IMR-90 (cell line): ENCODE results near the gene PCBD1. TPM values are rescaled to one million over a fixed set of nuclear protein-coding genes. Genes with fewer than 3 reads are reported as not detected.

Experiments
- ATAC-seq: fragments of 200-7000 bp; cut with Tn5 transposase; 2 replicates; pipeline ENCODE4 v1.9.1; 2020; ENCODE audit warnings: low read depth, mild to moderate bottlenecking, moderate library complexity
- BruUV-seq: library from RNA; stranded (reverse); fragments of 400-500 nt; replicated peaks from 2 replicates; lab custom pipeline; 2021; lab: Mats Ljungman, UMichigan
- CTCF ChIA-PET: fragments of 300-600 bp; formaldehyde crosslinking; extraction: SDS; loops from one replicate; lab custom pipeline; 2021; ENCODE audit warnings: antibody characterized with exemption; lab: Yijun Ruan, JAX
- POLR2A ChIA-PET: fragments of 300-600 bp; sonication (Branson Sonifier 250); formaldehyde crosslinking; loops from one replicate; lab custom pipeline; 2022; ENCODE audit warnings: antibody characterized with exemption; ENCODE audit not compliant: unreplicated experiment; lab: Charles Lee
- DNase-seq: peaks from one replicate; pipeline ENCODE4 v3.0.0; 2013
- H2AFZ ChIP-seq: replicated peaks from 2 replicates; pipeline ENCODE3; 2013; ENCODE audit warnings: low read length, mild to moderate bottlenecking; ENCODE audit not compliant: poor library complexity
- H2AK5ac ChIP-seq: 2 replicates; pipeline ENCODE4 v1.6.1; 2013; ENCODE audit warnings: low read depth, low read length, inconsistent platforms
- H2AK9ac ChIP-seq: replicated peaks from 2 replicates; pipeline ENCODE3; 2013; ENCODE audit warnings: mild to moderate bottlenecking, low read depth, low read length, moderate library complexity; ENCODE audit not compliant: poor library complexity
- H2BK120ac ChIP-seq: 2 replicates; pipeline ENCODE4 v1.6.1; 2013; ENCODE audit warnings: low read depth, low read length, inconsistent platforms
- H2BK15ac ChIP-seq: 3 replicates; pipeline ENCODE4 v1.6.1; 2013; ENCODE audit warnings: low read depth, low read length, inconsistent platforms
- H2BK20ac ChIP-seq: 2 replicates; pipeline ENCODE4 v1.6.1; 2013; ENCODE audit warnings: low read depth, mild to moderate bottlenecking, inconsistent platforms, low read length, moderate library complexity
- H2BK5ac ChIP-seq: 2 replicates; pipeline ENCODE4 v1.6.1; 2013; ENCODE audit warnings: mild to moderate bottlenecking, low read depth, low read length, inconsistent platforms; ENCODE audit not compliant: poor library complexity, severe bottlenecking
- H3K14ac ChIP-seq: replicated peaks from 2 replicates; pipeline ENCODE4 v1.6.1; 2013; ENCODE audit warnings: low read depth, low read length, inconsistent platforms
- H3K18ac ChIP-seq: 2 replicates; pipeline ENCODE4 v1.6.1; 2013; ENCODE audit warnings: low read depth, low read length, control low read depth
- H3K23ac ChIP-seq: 2 replicates; pipeline ENCODE4 v1.6.1; 2013; ENCODE audit warnings: low read depth, low read length, inconsistent platforms
- H3K27ac ChIP-seq: 2 replicates; pipeline ENCODE4 v1.5.1; 2013; ENCODE audit warnings: mild to moderate bottlenecking, control low read depth, low read length; ENCODE audit not compliant: insufficient read depth
- H3K27me3 ChIP-seq: 2 replicates; pipeline ENCODE4 v1.6.1; 2013; ENCODE audit warnings: low read length; ENCODE audit not compliant: control insufficient read depth, insufficient read depth
- H3K36me3 ChIP-seq: 2 replicates; pipeline ENCODE4 v1.6.1; 2013; ENCODE audit warnings: low read length, mixed read lengths; ENCODE audit not compliant: control insufficient read depth, insufficient read depth
- H3K4ac ChIP-seq: 2 replicates; pipeline ENCODE4 v1.6.1; 2013; ENCODE audit warnings: low read depth, low read length, inconsistent platforms
- H3K4me1 ChIP-seq: 2 replicates; pipeline ENCODE4 v1.6.1; 2013; ENCODE audit warnings: low read length, mixed read lengths; ENCODE audit not compliant: control insufficient read depth, insufficient read depth
- H3K4me2 ChIP-seq: 2 replicates; pipeline ENCODE4 v1.6.1; 2013; ENCODE audit warnings: low read depth, mild to moderate bottlenecking, control low read depth, low read length, moderate library complexity
- H3K4me3 ChIP-seq: 2 replicates; pipeline ENCODE4 v1.5.1; 2013; ENCODE audit warnings: low read depth, mild to moderate bottlenecking, control low read depth, low read length, moderate library complexity; ENCODE audit not compliant: insufficient read depth
- H3K56ac ChIP-seq: 2 replicates; pipeline ENCODE4 v1.6.1; 2013; ENCODE audit warnings: low read length, inconsistent platforms; ENCODE audit not compliant: insufficient read depth; ENCODE audit errors: extremely low read depth
- H3K79me1 ChIP-seq, 2 experiments: 2 replicates each; pipeline ENCODE4 v1.6.1; 2013; ENCODE audit warnings: low read length in 2 of 2, inconsistent platforms in 1 of 2, low read depth in 1 of 2
- H3K9ac ChIP-seq: 2 replicates; pipeline ENCODE4 v1.6.1; 2013; ENCODE audit warnings: low read depth, low read length, control low read depth
- H3K9me1 ChIP-seq: 2 replicates; pipeline ENCODE4 v1.6.1; 2013; ENCODE audit warnings: low read length, inconsistent platforms; ENCODE audit not compliant: insufficient read depth
- H3K9me3 ChIP-seq: 2 replicates; pipeline ENCODE4 v1.6.1; 2013; ENCODE audit warnings: low read length; ENCODE audit not compliant: control insufficient read depth, insufficient read depth
- H4K20me1 ChIP-seq: 2 replicates; pipeline ENCODE4 v1.6.1; 2013; ENCODE audit warnings: low read length, inconsistent platforms; ENCODE audit not compliant: insufficient read depth
- H4K5ac ChIP-seq: 2 replicates; pipeline ENCODE4 v1.6.1; 2013; ENCODE audit warnings: mild to moderate bottlenecking, low read depth, low read length, control low read depth
- H4K8ac ChIP-seq, 2 experiments: 2 replicates each; pipeline ENCODE4 v1.6.1; 2013; ENCODE audit warnings: low read depth in 2 of 2, low read length in 2 of 2, control low read depth in 1 of 2, inconsistent platforms in 1 of 2
- H4K91ac ChIP-seq: 2 replicates; pipeline ENCODE4 v1.6.1; 2013; ENCODE audit warnings: low read depth, low read length, inconsistent platforms; ENCODE audit not compliant: insufficient read depth
- BHLHE40 ChIP-seq: fragments of 150-350 bp; IDR thresholded peaks from 2 replicates; pipeline ENCODE4 v1.6.1; 2016; ENCODE audit warnings: mild to moderate bottlenecking, low read depth, low read length
- CEBPB ChIP-seq: IDR thresholded peaks from 2 replicates; pipeline ENCODE4 v1.6.1; 2012; ENCODE audit warnings: low read depth, low read length, improper control_type of control experiment
- CHD1 ChIP-seq: IDR thresholded peaks from 2 replicates; pipeline ENCODE4 v1.6.1; 2012; ENCODE audit warnings: low read depth, low read length, improper control_type of control experiment
- CTCF ChIP-seq: conservative IDR thresholded peaks from 2 replicates; pipeline ENCODE4 v1.5.1; 2012; ENCODE audit warnings: mild to moderate bottlenecking, low read depth, low read length, improper control_type of control experiment
- FOS ChIP-seq: fragments of 150-350 bp; IDR thresholded peaks from 2 replicates; pipeline ENCODE4 v1.6.1; 2016; ENCODE audit warnings: low read depth, low read length
- MAFK ChIP-seq: IDR thresholded peaks from 2 replicates; pipeline ENCODE4 v1.6.1; 2012; ENCODE audit warnings: low read depth, low read length, improper control_type of control experiment
- MAZ ChIP-seq: IDR thresholded peaks from 2 replicates; pipeline ENCODE4 v1.6.1; 2012; ENCODE audit warnings: low read depth, mild to moderate bottlenecking, low read length, improper control_type of control experiment, moderate library complexity, borderline replicate concordance
- MXI1 ChIP-seq: IDR thresholded peaks from 2 replicates; pipeline ENCODE4 v1.6.1; 2012; ENCODE audit warnings: low read depth, mild to moderate bottlenecking, low read length, moderate library complexity, borderline replicate concordance
- POLR2A ChIP-seq: IDR thresholded peaks from 2 replicates; pipeline ENCODE4 v1.6.1; 2012; ENCODE audit warnings: mild to moderate bottlenecking, low read depth, low read length
- RAD21 ChIP-seq: IDR thresholded peaks from 2 replicates; pipeline ENCODE4 v1.6.1; 2012; ENCODE audit warnings: low read length, improper control_type of control experiment
- RCOR1 ChIP-seq: IDR thresholded peaks from 2 replicates; pipeline ENCODE4 v1.6.1; 2012; ENCODE audit warnings: mild to moderate bottlenecking, low read length, improper control_type of control experiment; ENCODE audit not compliant: insufficient replicate concordance
- RFX5 ChIP-seq: IDR thresholded peaks from 2 replicates; pipeline ENCODE4 v1.8.0; 2012; ENCODE audit warnings: low read depth, mild to moderate bottlenecking, low read length, moderate library complexity
- USF2 ChIP-seq: fragments of 150-350 bp; IDR thresholded peaks from 2 replicates; pipeline ENCODE4 v1.6.1; 2017; ENCODE audit warnings: mild to moderate bottlenecking, antibody characterized with exemption, low read length, low read depth
- WGBS, 2 experiments: methylation state at CpG; one replicate each; pipeline versions ENCODE4 v1.1.5 to v1.1.7; 2013; ENCODE audit warnings: missing lambda C conversion rate in 2 of 2; ENCODE audit not compliant: insufficient read length in 1 of 2; ENCODE audit errors: extremely low coverage in 2 of 2; 5-methylcytosine and 5-hydroxymethylcytosine counted together
- dilution Hi-C: fragments of 300-500 bp; cut with HindIII; formaldehyde crosslinking; loops from one replicate; pipeline ENCODE4 v1.14.3; 2018; ENCODE audit warnings: low sequenced_read_pairs; ENCODE audit not compliant: unreplicated experiment
- in situ Hi-C: fragments of 300-500 bp; cut with MboI; formaldehyde crosslinking; loops from 3 replicates; pipeline ENCODE4 v1.14.3; 2019; ENCODE audit warnings: low sequenced_read_pairs, inconsistent platforms, mixed read lengths
- intact Hi-C: fragments of 100-400 bp; cut with micrococcal nuclease; formaldehyde crosslinking; loops from 2 replicates; pipeline ENCODE4 v1.10.0; 2022
- polyA plus RNA-seq, 3 experiments: library from polyadenylated mRNA; depleted of rRNA; stranded (reverse); fragments of >200 nt; gene quantifications; 2 replicates each; pipeline ENCODE4 v1.2.3, GENCODE V29; 2012; ENCODE audit warnings: low replicate concordance in 1 of 3
- total RNA-seq: library from RNA; depleted of rRNA; stranded (reverse); fragments of >200 nt; gene quantifications from 2 replicates; pipeline ENCODE4 v1.2.3, GENCODE V29; 2012

PCBD1 gene
- total and polyA plus RNA-seq, 2 of the 4 experiments (the other 2 are of a cell fraction): 15.8 to 31.6 TPM

GRCh38 chr10:70930263-70931000 lies 42.1 kb upstream of the PCBD1 start:
- in situ Hi-C loops (no loop called here), dilution Hi-C loops (no loop called here), intact Hi-C loops (no loop called here)
- Histone ChIP-seq H3K14ac (no peak overlapping the region), H3K23ac (no peak overlapping the region), H2BK120ac (no peak overlapping the region), H3K18ac (no peak overlapping the region), H3K4me1 (no peaks in the 10 kb centered on the region), H3K4ac (no peak overlapping the region), H3K27ac (no peak overlapping the region), H3K9ac (no peak overlapping the region), H3K36me3 (no peaks in the 10 kb centered on the region), H2BK15ac (no peak overlapping the region), H3K9me3 (no peaks in the 10 kb centered on the region), H4K20me1 (no peaks in the 10 kb centered on the region), H2AK5ac (no peak overlapping the region), H3K56ac (no peak overlapping the region), H4K8ac (no peak overlapping the region), H3K4me2 (no peak overlapping the region), H3K9me1 (no peaks in the 10 kb centered on the region), H2BK5ac (no peak overlapping the region), H4K91ac (no peak overlapping the region), H2BK20ac (no peak overlapping the region), H2AFZ (no peak overlapping the region), H4K5ac (no peak overlapping the region), H3K27me3 (peaks cover 74% of the 10 kb centered on the region), H3K79me1 (no peaks in the 10 kb centered on the region), H3K4me3 (no peak overlapping the region), H2AK9ac (no peak overlapping the region)
- CTCF ChIA-PET: interaction anchor here (1.2 kb wide), 1 partner anchor 354 kb away, joined by 3 read pairs; no protein-coding TSS in a partner anchor
- 56% methylated on average over 11 of the region's 17 CpGs; no CpG with 5 or more reads in 1 of the 2 experiments for WGBS, 2 experiments
- DNase-seq (no peak), ATAC-seq (no peak)
- TF ChIP-seq MAFK (no peak), MAZ (no peak), CEBPB (no peak), USF2 (no peak), MXI1 (no peak), BHLHE40 (no peak), FOS (no peak), RFX5 (no peak), RAD21 (no peak), CHD1 (no peak), RCOR1 (no peak), CTCF (no peak), POLR2A (no peak)
- BruUV-seq: no TSS peak
- POLR2A ChIA-PET: no interaction called here
